Femur (tissue), 1 donor: ENCODE measurements around the gene TBC1D30.

Experiments
- DNase-seq: peaks from one replicate; pipeline ENCODE4 v3.0.0-alpha.2; 2017

The TBC1D30 gene

DNA sequence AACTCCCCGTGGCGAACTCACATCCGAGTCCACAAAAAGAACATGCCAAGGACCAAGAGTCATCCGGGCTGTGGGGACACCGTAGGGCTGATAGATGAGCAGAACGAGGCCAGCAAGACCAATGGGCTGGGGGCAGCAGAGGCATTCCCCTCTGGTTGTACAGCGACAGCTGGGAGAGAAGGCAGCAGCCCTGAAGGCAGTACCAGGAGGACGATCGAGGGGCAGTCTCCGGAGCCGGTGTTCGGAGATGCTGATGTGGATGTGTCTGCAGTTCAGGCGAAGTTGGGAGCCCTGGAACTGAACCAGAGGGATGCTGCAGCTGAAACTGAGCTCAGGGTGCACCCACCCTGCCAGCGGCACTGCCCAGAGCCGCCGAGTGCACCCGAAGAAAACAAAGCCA lies 50.7 kb downstream of the TBC1D30 start:
- no peak for DNase-seq

DNA sequence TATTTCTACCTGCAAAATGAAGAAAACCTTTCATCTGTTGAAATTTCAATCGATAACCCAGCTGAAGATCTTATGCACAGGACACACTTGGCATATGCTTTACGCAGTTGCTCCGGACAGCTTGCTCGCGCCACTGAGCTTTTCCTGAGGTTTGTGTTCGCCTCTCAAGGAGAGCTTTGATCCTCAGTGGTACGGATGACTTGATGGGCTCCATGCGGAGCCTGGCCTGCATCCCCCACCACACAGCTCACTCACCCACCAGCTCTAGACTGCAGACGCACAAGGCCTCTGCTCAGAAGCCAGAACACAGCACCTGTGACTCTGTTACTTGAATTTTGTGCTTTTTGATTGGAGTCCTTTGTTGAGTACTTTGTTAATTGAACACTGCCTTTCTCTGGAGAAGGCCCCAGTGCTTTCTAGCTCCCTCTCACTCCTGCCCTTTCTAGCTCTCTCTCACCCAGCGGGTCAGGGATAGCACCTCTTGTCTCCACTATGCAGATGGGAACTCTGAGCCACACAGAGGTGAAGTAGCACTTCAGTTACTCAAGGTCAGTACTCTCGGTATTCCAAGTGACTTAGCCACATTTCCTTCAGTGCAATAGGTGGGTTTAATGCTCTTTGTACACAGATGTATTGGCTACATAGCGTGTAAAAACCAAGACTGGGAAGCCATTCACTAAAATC lies 52.1 kb downstream of the TBC1D30 start:
- DNase-seq: no peak

DNA sequence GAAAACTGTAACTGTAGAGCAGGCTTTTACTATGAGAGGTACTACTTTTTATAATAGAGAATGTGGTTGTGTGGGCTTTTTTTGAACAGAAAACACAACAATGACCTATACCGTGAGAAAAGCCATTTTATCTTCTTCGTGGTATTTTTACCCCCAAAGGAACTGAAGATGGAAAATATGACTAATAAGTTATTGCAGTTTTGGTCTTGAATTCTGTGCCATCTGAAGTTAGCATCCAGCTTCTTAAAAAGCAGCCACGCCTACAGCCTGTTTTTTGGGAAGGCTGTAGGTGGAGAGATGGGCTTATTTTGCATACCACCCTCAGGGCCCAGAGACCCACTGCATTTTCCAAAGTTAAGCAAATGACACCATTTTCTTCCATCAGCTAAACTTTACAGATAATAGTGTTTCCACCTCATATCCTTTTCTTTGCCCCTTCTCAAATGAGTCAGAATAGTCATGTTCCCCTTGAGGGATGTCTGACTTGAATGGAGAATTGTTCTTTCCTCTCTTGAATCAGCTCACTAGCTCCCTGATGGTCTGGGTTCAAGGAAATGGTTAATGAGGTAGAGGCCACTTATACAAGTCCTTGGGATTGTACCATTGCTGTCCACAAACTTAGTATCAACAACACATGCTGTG lies 53.0 kb downstream of the TBC1D30 start:
- no peak for DNase-seq

DNA sequence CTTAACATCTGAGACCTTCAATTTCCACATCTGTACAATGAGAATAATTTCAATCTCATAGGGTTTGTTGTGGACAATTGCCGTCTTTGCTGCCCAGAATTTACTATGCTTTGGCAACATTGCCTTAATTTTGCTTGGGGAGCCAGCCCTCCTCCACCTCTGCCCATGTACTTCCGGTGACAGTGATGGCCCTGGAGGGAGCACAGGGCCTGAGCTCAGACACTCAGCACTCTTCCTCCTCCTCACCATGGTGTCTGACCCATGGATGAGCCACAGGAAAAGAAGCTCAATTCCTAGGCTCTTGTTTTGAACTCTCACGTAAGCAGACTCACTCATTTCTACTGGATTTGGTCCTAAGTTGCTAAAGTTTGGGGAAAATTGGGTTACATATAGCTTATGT lies 58.2 kb downstream of the TBC1D30 start:
- no peak for DNase-seq

DNA sequence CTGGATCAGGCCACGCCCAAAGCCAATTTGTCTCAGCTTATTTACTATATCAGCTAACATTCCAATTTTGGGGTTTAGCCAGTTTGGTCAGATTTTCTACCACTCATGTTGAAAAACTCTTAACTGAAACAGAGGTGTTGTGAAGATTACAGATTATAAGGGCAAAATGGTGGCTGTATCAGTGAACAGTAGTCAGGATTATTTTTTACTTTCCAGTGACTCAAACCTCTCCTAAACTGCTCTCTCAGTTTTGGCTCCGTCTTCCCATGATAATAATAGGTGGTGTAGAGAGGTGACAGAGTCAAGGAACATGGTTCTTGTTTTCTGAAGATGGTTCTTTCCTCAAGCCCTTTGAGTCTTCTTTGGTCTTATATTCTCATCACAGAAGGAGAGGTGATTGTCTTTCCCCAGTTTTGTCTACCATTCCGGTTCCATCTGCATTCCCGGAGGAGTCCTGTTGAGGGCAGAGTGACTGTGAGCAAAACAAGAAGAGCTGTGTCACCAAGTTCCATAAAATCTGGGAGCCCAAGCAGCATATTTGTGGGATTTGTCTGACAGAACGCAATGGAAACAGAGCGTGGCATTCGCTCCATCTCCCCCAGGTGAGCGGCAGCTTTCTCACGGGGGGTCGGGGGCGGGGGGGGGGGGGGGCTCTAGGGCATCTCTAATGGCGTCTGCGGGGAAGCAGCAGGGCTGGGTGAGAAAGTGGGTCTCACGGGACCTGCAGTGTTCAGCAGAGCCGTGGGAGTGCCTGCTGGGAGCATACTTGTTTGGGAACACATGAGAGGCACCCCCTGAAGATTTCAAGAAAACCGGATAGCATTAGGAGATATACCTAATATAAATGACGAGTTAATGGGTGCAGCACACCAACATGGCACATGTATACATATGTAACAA lies 59.1 kb downstream of the TBC1D30 start:
- no peak for DNase-seq

DNA sequence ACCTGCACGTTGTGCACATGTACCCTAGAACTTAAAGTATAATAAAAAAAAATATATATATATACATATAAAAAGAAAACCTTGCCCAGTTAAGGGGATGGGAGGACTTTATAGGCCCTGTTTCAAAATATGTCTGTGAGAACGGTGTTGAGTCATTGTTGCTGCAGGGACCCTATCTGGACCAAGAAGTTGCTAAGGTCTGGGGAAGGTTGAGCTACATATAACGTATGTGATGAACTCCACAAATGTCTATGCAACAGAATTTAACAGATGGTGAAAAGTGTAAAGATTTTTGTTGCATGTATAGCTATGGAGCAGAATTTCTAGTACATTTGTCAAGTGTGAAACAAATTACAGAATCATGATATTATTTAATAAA lies 59.7 kb downstream of the TBC1D30 start:
- no peak for DNase-seq

DNA sequence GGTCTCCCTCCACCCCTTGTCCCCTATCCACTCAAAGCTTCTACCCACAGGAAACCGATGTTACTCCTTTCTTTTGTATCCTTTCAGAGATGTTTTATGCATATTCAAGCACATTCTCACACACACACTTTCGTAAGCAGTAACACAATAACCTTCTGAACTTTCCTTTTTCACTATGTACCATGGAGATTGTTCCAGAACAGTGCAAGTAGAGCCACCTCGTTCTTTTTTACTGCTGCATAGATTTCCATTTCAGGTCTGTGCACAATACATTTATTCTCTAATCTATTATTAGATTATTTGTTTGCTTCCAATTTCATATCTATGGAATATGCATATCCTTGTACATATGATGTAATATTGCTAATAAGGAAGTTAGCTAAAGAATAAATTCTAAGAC lies 60.3 kb downstream of the TBC1D30 start:
- DNase-seq: no peak

DNA sequence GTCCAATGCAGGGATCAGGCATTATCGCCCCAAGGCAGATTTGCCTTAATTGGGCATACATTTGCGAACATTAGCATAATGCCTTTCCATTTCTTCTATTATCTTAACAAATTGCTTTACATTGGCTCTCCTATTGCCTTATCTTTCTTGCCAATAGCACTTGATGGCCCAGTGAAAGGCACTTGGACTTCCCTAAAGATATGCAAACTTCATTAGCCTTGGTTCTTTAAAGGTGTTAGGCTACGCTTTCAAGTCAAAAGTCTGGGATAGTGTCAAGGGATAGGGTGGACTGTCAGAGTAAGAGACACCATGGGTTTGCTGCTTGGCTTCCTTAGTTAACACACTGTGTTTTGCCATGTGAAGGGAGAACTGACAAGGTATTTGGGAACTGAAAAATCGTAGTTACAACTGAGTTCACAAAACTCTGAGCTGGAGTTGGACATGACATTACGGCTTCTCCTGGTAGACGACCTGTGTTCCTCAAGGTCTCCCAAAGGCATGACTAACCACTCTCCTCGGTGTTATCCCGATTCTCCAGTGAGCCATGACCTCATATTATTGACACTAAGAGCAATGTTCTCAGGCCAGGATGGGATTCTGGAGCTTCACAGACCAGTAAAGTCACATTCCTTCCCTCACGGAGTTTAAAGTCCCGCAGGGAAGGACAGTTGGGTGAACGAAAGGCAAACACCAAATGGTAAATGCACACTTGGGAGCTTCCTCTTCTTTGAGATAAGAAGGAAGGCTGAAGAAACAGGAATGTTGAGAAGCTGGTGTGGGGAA lies 65.2 kb downstream of the TBC1D30 start:
- DNase-seq: no peak

DNA sequence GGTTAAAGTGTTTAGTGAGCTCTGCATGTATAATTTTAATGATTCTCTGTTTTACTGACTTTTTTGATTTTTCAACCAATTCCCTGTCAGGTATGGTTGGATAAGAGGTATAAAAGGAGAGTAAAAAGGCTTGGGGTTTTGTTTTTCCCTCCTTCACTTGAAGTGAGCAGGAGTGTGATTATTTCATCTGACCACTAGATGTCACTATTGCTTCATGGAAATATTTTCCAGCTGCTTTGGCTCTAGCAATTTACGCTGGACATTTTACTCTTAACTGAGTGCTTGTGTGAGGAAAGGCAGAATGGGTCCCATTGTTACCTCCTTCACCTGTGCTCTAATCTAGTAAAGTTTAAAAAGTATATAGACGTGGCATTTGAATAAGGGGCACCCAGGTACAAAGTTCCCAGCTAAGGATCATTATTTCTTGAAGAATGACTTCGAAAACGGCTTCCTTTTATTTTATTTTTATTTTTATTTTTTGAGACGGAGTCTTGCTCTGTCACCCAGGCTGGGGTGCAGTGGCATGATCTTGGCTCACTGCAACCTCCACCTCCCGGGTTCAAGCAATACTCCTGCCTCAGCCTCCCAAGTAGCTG lies 66.5 kb downstream of the TBC1D30 start:
- DNase-seq: no peak

DNA sequence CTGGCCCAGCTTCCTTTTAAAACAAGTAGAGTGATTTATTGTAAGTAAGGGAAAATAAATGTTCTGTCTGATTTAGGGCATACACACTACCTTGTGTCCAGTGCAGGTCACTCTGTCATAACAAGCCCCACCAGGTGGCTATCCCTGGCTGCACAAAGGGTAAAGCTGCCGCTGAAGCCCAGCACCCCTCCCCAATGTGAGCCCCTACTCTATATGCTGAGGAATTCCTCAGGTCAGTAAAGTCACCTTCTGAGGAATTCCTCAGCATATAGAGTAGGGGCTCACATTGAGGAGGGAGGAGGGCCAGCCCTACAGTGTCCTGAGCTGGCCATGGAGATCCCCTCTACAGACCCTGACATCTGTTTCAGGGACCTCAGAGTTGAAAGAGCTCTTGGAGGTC lies 67.2 kb downstream of the TBC1D30 start:
- DNase-seq: no peak

DNA sequence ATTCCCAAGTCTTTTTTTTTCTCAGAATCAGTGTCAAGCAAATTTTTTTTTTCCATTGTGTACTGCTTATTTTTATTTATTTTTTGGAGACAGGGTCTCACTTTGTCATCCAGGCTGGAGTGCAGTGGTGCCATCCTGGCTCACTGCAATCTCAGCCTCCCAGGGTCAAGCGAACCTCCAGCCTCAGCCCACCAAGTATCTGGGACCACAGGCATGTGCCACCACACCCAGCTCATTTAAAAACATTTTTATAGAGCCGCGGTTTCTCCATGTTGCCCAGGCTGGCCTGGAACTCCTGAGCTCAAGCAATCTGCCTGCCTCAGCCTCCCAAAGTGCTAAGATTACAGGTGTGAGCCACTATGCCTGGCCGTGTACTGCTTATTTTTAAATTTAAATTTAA lies 68.1 kb downstream of the TBC1D30 start:
- no peak for DNase-seq

DNA sequence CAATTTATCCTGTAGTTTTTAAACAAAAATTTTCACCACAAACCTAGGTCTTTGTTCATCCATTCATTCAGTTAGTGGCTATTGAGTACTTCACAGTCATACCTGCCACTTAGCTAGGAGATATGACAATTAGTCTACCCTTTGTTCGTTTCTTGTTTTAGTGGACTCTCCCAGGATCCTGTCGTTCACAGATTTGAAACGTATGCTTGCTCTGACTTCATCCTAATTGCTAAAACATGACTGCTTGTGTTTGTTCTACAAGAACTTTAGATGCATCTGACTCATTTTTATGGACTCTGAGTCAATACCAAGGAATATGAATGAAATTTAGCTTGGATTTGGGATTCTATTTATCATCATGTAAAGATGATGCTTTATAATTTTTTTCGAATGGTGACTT lies 69.5 kb downstream of the TBC1D30 start:
- no peak for DNase-seq

DNA sequence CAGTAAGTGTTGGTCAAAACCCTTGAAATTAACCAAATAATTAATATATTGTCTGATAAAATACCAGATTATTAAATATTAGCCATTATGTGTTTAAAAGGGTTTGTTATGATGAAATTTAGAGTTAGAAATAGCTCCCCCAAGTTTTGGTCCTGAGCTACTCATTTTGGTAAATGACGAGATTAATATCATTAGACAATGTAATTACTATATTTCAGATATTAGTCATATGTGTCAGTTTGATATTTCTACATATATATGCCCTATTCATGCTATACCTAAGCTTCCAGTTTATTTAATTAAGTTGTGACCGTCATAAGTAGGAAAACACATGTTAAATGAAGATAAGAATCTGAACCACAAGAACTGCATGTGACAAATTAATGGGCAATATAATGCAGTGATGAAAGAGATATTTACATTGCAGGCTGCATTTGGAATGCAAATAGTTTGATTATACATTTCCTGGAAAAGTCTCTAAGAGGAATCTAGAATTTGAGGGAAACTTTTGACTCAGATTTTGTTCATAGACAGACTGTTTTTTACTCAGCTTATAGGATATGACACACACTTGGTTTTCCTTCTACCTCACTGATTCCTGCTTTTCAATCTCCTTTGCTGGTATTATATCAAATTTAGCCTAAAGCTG lies 70.5 kb downstream of the TBC1D30 start:
- DNase-seq: no peak

DNA sequence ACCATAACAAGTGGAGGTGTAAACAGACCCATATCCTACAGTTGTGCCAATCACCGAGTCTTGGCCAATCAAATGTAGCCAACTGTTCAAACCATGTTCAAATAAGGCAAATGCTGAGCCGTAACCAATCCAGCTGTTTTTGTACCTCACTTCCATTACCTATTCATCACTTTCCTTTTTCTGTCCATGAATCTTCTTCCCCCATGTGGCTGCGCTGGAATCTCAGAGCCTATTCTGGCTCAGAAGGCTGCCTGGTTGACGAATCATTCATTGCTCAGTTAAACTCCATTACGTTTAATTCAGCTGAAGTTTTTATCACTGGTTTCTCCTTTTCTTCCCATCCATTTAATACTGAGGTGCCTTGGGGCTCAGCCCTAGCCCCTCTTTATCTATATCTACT lies 71.1 kb downstream of the TBC1D30 start:
- DNase-seq: no peak

DNA sequence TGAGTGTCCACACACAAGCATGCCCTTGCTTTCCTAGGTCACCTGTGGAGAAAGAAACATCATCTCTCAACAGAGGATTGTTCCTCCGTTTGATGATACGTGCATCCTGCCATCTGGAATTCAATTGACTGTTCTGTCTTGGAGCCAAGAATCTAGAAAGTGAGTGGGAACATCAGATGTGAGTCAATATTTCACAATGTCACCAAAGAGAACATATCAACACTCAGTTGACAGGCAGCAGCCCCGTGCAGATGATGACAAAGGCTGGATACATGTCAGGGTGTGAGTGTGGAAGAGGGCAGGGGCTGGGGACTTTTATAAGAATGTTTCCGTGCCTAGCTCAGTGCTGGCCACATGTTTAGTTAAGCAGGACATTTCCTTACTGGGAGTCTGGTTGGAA lies 76.1 kb downstream of the TBC1D30 start:
- DNase-seq: no peak

DNA sequence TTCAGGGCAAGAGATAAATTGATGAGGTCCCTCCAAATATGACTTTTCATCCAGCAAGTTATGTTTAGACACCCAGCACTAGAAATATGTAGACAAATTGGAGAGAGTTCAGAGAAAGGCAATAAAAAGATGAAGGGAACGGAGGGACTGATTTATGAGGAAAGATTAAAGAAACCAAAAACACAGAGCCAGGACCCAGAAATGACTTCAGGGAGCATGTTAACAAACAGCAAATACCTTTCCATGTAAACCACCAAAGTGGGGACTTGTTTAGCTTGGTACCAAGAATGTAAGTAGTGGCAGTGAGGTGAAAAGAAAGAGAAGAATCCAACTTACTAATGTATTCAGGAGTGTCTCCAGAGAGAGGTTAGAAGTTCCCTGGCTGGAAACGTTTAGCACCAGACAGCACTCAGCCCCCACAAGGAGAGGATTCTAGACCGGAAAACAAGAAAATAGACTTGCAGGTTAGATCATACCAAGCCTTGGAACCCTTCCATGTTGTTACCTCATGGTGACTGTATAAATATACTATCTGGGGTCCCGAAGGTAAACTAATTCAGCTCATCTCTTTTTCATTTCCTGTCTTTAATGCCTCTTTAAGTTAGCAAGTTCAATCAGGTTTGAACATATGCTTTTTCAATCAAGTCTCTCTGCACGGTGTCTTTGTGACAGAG lies 79.2 kb downstream of the TBC1D30 start:
- DNase-seq: no peak

DNA sequence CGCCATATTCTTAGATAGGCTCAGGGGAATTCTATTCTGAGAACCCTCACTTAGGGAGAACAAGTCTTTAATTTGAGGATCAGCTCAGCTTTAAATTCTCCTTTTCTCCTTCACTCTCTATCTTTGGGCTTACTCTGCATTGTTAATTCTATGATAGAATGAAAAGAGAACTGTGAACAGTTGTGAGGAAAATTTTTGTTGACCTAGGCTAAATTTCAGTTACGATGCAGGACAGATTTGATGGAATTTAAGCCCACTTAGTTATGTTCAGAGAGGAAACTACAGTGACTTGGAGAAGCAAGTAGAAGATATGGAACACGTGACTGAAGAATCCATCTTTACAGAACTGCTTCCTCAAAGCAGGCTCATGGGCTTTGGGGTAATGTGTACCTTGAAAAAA lies 82.7 kb downstream of the TBC1D30 start:
- DNase-seq: no peak

DNA sequence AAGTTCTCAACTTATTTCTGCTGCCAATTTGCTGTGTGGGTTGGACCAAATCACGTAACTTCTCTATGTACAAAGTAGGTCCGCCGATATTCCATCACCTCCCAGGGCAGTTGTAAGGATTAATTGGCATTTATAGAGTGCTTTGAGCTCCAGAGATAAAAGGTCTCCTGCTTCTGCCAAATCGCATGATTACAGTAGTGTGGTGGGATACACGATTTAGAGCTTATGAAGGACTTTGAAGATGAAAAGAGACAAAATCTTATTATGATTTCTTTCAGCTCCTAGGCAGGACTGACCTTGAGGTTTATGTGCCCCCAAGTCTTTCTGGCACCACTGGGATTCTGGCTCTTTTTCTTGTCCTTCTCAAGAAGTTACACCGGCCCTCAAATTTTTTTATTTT lies 84.7 kb downstream of the TBC1D30 start:
- no peak for DNase-seq

DNA sequence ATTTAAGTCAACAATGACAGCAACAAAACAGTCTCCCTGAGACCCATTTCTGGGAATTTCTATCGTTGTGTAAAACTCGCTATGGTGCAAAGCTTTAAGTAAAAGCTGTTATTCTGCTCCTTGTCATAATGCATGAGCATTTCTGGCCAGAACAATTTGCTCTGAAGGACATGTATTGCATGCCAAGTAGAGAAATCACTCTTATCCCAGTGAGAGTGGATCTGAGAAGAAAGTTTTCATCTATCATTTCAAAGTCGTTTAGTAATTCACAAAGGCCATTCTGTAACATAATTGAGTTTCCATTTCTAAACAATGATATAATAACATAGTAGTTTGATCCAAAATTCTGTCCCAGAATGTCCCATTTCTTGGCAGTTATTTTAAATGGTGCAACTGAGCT lies 86.6 kb downstream of the TBC1D30 start:
- DNase-seq: no peak

DNA sequence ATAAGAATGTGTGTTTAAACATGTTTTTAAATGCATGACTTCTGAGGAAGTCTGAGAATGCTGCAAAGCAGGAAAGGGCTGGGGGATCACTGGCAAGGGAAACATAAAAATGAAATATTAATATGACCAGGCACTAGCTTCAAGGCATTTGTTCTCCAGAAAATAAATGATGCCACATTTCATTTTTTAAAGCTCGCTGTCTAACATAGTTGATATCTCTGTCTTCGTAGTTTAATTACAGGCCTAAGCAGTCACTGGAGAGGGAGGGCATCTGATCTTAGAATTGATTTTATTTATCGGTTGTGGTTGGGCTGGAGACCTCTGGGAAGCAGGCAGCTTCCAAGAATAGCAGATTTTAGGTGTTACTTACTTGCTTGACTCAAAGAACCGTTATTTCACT lies 87.5 kb downstream of the TBC1D30 start:
- DNase-seq: no peak

DNA sequence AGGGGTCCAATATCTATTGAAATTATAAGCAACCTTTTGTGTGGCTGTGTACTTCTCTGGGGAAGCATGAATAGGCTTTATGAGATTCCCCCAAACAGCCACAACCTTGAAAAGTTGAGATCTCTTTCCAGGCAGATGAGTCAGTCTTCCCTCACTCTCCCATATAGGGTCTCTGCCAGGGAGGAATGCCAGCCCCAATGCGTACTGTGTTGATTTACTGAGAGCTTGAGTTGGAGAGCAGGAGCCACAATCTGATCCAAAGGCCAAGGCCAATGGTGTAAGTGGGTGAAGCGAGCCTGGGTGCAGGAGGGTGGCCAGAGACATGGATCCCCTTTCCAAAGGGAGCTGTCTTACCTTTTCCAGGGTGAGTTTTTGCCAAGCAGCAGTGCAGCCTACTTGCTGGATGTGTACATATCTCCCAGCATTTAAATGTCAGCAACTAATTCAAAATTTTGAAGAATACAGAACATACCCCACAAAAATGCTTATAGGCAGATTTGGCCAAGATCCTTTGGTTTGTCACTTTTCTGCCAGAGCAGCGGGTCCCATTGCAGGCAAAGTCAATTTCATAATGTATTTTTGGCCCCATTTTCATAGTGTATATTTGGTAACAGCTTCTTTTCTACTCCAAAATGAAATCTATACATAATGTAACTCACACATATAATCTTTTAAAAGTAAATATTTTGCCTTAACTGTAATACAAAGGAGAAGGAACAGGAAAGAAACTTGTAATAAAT lies 88.2 kb downstream of the TBC1D30 start:
- DNase-seq: peak; percentile 81
